HepG2 (cell line): ENCODE data around the gene SEC63. TPM values are rescaled to one million over a fixed set of nuclear protein-coding genes. Genes with fewer than 3 reads are reported as not detected.

Source experiments
- ATAC-seq: fragments of 200-7000 bp; cut with Tn5 transposase; 3 replicates; pipeline ENCODE4 v1.9.1; 2020; ENCODE audit warnings: mild to moderate bottlenecking, moderate library complexity
- BruUV-seq: library from RNA; stranded (reverse); fragments of 400-500 nt; replicated peaks from 2 replicates; lab custom pipeline; 2021; lab: Mats Ljungman, UMichigan
- CTCF ChIA-PET: fragments of 300-600 bp; formaldehyde crosslinking; extraction: SDS; loops from one replicate; lab custom pipeline; 2021; ENCODE audit warnings: low total read pairs, inconsistent platforms, low intra/inter-chr PET ratio; lab: Yijun Ruan, JAX
- POLR2A ChIA-PET: fragments of 350-600 bp; sonication (Branson Sonifier 250); formaldehyde crosslinking; loops from one replicate; lab custom pipeline; 2020; ENCODE audit warnings: antibody characterized with exemption, inconsistent platforms; lab: Yijun Ruan, JAX
- DNase-seq: peaks from one replicate; pipeline ENCODE4 v3.0.0-alpha.2; 2015; ENCODE audit warnings: low spot score
- FAIRE-seq: peaks from 3 replicates; lab custom pipeline; 2011; peaks lifted over from hg19 to GRCh38; lab: Jason Lieb, UNC
- H2AFZ ChIP-seq: one replicate; pipeline ENCODE4 v1.6.1; 2011; ENCODE audit warnings: low read length, inconsistent platforms
- H3K27ac ChIP-seq: fragments of 300-600 bp; 3 replicates; pipeline ENCODE4 v1.8.0; 2011; ENCODE audit warnings: mixed run types, mild to moderate bottlenecking, mixed read lengths, low read length, inconsistent platforms; ENCODE audit not compliant: insufficient read depth; ENCODE audit errors: extremely low read length
- H3K27me3 ChIP-seq, 2 experiments: fragments of 200-600 bp in 1 of 2; 2 replicates in 1 of 2; 3 replicates in 1 of 2; pipeline versions ENCODE4 v1.6.0 to v1.8.0; 2011; ENCODE audit warnings: low read length in 2 of 2, mild to moderate bottlenecking in 2 of 2, moderate library complexity in 2 of 2, inconsistent platforms in 1 of 2; ENCODE audit not compliant: insufficient read depth in 2 of 2, control insufficient read depth in 1 of 2
- H3K36me3 ChIP-seq, 2 experiments: fragments of 200-600 bp in 1 of 2; replicated peaks in 1 of 2; 2 replicates in 1 of 2; 3 replicates in 1 of 2; pipeline versions ENCODE4 v1.5.1 to v1.8.0; 2011; ENCODE audit warnings: low read length in 2 of 2, inconsistent platforms in 1 of 2; ENCODE audit not compliant: insufficient read depth in 2 of 2, control insufficient read depth in 1 of 2
- H3K4me1 ChIP-seq: 2 replicates; pipeline ENCODE4 v1.5.1; 2012; ENCODE audit warnings: low read length, inconsistent platforms; ENCODE audit not compliant: insufficient read depth
- H3K4me2 ChIP-seq: 2 replicates; pipeline ENCODE4 v1.6.0; 2011; ENCODE audit warnings: low read depth, low read length, inconsistent platforms
- H3K4me3 ChIP-seq, 3 experiments: fragments of 200-600 bp in 1 of 3; sonication (generic), shearing (Covaris generic) in 1 of 3; replicated peaks in 1 of 3; 2 replicates each; pipeline ENCODE4 v1.5.1; 2011 to 2016; ENCODE audit warnings: low read length in 3 of 3, inconsistent platforms in 2 of 3, low read depth in 2 of 3, mild to moderate bottlenecking in 2 of 3, control low read depth in 1 of 3, mixed read lengths in 1 of 3; ENCODE audit not compliant: insufficient read depth in 1 of 3
- H3K79me2 ChIP-seq: one replicate; pipeline ENCODE4 v1.6.1; 2011; ENCODE audit warnings: low read length, inconsistent platforms; ENCODE audit not compliant: insufficient read depth
- H3K9ac ChIP-seq: 2 replicates; pipeline ENCODE4 v1.6.0; 2011; ENCODE audit warnings: mild to moderate bottlenecking, low read depth, low read length, inconsistent platforms; ENCODE audit not compliant: insufficient read depth
- H3K9me3 ChIP-seq: 2 replicates; pipeline ENCODE4 v1.5.1; 2012; ENCODE audit warnings: mild to moderate bottlenecking, low read length
- H4K20me1 ChIP-seq: 2 replicates; pipeline ENCODE4 v1.6.0; 2011; ENCODE audit warnings: inconsistent platforms, mild to moderate bottlenecking, low read length, moderate library complexity; ENCODE audit not compliant: insufficient read depth
- GATAD2A ChIP-seq: IDR thresholded peaks from 2 replicates; pipeline ENCODE4 v1.6.1; 2016
- KLF9 ChIP-seq: IDR thresholded peaks from 2 replicates; pipeline ENCODE4 v1.6.1; 2016; ENCODE audit warnings: low read depth
- MLX ChIP-seq: IDR thresholded peaks from 2 replicates; pipeline ENCODE4 v1.6.1; 2016
- MZF1 ChIP-seq: sonication (generic); formaldehyde crosslinking; IDR thresholded peaks from 2 replicates; pipeline ENCODE4 v1.8.1; 2023; ENCODE audit warnings: mild to moderate bottlenecking, missing genetic modification reagents, borderline replicate concordance
- ZNF18 ChIP-seq: sonication (generic); formaldehyde crosslinking; IDR thresholded peaks from 2 replicates; pipeline ENCODE4 v1.8.0; 2022; ENCODE audit warnings: mild to moderate bottlenecking, missing genetic modification reagents; ENCODE audit not compliant: insufficient replicate concordance
- ZNF7 ChIP-seq: IDR thresholded peaks from 2 replicates; pipeline ENCODE4 v1.6.1; 2016; ENCODE audit warnings: missing biosample characterization, missing genetic modification reagents
- WGBS: methylation state at CpG from one replicate; pipeline ENCODE4 v1.1.6; 2017; ENCODE audit warnings: low lambda C conversion rate; 5-methylcytosine and 5-hydroxymethylcytosine counted together
- in situ Hi-C: cut with HindIII; loops from 2 replicates; pipeline ENCODE4 v1.10.0; 2017; ENCODE audit warnings: low pct_unique_long_range_greater_than_20kb; ENCODE audit not compliant: extremely low pct_ligation_motif_present
- intact Hi-C: fragments of 100-400 bp; cut with micrococcal nuclease; formaldehyde crosslinking; loops from one replicate; pipeline ENCODE4 v1.10.0; 2022; ENCODE audit not compliant: unreplicated experiment
- polyA plus RNA-seq, 8 experiments: library from polyadenylated mRNA; depleted of rRNA in 3 of 8; stranded (reverse) in 7 of 8; unstranded in 1 of 8; fragments of >200 nt; fragmentation: Illumina TruSeq in 4 of 8; extraction: Trizol in 4 of 8; gene quantifications; 2 replicates each; pipeline versions ENCODE4 v1.2.1 to v1.2.3, GENCODE V29; 2011 to 2016; ENCODE audit warnings: low read depth in 4 of 8, missing spikeins in 1 of 8, mixed read lengths in 1 of 8; ENCODE audit not compliant: insufficient read depth in 1 of 8
- total RNA-seq, 5 experiments: library from RNA; depleted of rRNA; stranded (reverse); fragments of >200 nt; fragmentation: Illumina TruSeq; extraction: Trizol; gene quantifications; 2 replicates each; pipeline ENCODE4 v1.2.3, GENCODE V29; 2016; ENCODE audit warnings: low read depth in 1 of 5
- TF ChIP-seq, protein P1 (sequence below): sonication (generic); formaldehyde crosslinking; IDR thresholded peaks from 2 replicates; pipeline ENCODE4 v1.4.0; 2020; ENCODE audit warnings: missing genetic modification reagents
- TF ChIP-seq, protein P2 (sequence below): sonication (generic); formaldehyde crosslinking; IDR thresholded peaks from 2 replicates; pipeline ENCODE4 v1.4.0; 2020; ENCODE audit warnings: missing genetic modification reagents, borderline replicate concordance

The SEC63 gene
- total and polyA plus RNA-seq, 2 of the 13 experiments (the other 11 are each of a cell fraction or from before 2014, with no cell fraction given), result 20.2 to 45.9 TPM

GRCh38 chr6:107970255-107970654 is 12.2 kb upstream of the SEC63 start (continued):
- no peak for TF ChIP-seq MLX (CRISPR knock-in tag)
- TF ChIP-seq, protein P1, sequence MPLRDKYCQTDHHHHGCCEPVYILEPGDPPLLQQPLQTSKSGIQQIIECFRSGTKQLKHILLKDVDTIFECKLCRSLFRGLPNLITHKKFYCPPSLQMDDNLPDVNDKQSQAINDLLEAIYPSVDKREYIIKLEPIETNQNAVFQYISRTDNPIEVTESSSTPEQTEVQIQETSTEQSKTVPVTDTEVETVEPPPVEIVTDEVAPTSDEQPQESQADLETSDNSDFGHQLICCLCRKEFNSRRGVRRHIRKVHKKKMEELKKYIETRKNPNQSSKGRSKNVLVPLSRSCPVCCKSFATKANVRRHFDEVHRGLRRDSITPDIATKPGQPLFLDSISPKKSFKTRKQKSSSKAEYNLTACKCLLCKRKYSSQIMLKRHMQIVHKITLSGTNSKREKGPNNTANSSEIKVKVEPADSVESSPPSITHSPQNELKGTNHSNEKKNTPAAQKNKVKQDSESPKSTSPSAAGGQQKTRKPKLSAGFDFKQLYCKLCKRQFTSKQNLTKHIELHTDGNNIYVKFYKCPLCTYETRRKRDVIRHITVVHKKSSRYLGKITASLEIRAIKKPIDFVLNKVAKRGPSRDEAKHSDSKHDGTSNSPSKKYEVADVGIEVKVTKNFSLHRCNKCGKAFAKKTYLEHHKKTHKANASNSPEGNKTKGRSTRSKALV (CRISPR knock-in tag), result no peak
- TF ChIP-seq, protein P2, sequence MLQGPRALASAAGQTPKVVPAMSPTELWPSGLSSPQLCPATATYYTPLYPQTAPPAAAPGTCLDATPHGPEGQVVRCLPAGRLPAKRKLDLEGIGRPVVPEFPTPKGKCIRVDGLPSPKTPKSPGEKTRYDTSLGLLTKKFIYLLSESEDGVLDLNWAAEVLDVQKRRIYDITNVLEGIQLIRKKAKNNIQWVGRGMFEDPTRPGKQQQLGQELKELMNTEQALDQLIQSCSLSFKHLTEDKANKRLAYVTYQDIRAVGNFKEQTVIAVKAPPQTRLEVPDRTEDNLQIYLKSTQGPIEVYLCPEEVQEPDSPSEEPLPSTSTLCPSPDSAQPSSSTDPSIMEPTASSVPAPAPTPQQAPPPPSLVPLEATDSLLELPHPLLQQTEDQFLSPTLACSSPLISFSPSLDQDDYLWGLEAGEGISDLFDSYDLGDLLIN (CRISPR knock-in tag), result no peak
- no peak for TF ChIP-seq ZNF18 (CRISPR knock-in tag)
- no peak for TF ChIP-seq GATAD2A (CRISPR knock-in tag)
- no peak for TF ChIP-seq MZF1 (CRISPR knock-in tag)
- TF ChIP-seq, all 625 proteins: peak for 14

DNA sequence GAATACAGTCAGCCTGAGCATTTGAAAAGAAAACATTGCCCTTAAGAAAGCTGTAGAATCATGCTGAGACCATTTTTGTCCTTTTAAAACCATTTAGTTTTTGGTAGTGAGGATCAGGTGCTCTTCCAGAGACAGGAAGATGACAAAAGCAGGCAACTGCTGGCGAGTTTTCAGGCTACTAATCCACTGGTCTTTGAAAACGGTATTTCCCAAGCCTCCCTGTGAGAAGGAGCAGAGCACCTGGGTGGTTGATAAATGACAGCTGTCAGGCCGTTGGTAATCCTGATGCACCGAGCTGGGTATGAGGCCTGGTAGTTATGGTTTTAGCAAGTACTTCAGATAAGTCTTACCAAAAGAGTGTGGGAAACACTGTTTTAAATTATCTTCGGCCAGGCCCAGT is 10.1 kb upstream of the SEC63 start:
- TF ChIP-seq KLF9 (no peak), ZNF7 (CRISPR knock-in tag) (peak; percentile 70; the same call in 1 of the 2 replicates)
- Histone ChIP-seq H3K9ac (no peak overlapping the region), H3K27me3 (no peaks in the 10 kb centered on the region; a peak in 1 of 5 replicates), H3K27ac (no peak overlapping the region), H4K20me1 (no peaks in the 10 kb centered on the region), H3K4me2 (peak overlapping the region; percentile 13; the same call in 1 of the 2 replicates), H3K79me2 (no peaks in the 10 kb centered on the region), H3K4me3 (no peak overlapping the region), H2AFZ (no peak overlapping the region), H3K9me3 (no peaks in the 10 kb centered on the region), H3K36me3 (no peaks in the 10 kb centered on the region), H3K4me1 (peaks cover 59% of the 10 kb centered on the region)
- ATAC-seq (no peak), FAIRE-seq (no peak), DNase-seq (no peak)
- WGBS, result 18% methylated on average over 5 of the region's 5 CpGs
- in situ Hi-C loops (no loop called here), intact Hi-C loops (no loop called here)
- ChIA-PET CTCF (no interaction called here), POLR2A (no interaction called here)
- BruUV-seq, result no TSS peak
